UCSD-AML1 (cell line): ENCODE results near the gene ANKLE2.

Source experiments
- DNase-seq: peaks from one replicate; lab custom pipeline; 2025; ENCODE audit not compliant: unreplicated experiment; lab: John Stamatoyannopoulos, UW

Gene ANKLE2

GRCh38 chr12:132747395-132747794 is 14.2 kb downstream of the ANKLE2 start:
- DNase-seq: no peak

GRCh38 chr12:132746613-132747012 is 15.0 kb downstream of the ANKLE2 start:
- no peak for DNase-seq

GRCh38 chr12:132743831-132744230 is 17.8 kb downstream of the ANKLE2 start:
- no peak for DNase-seq

GRCh38 chr12:132741620-132742019 is 20.0 kb downstream of the ANKLE2 start:
- DNase-seq: no peak

- DNase-seq: no peak
Observed at GRCh38 chr12:132740652-132741051, 21.0 kb downstream of the ANKLE2 start.

- DNase-seq: no peak
Observed at GRCh38 chr12:132740313-132740646, 21.4 kb downstream of the ANKLE2 start.

GRCh38 chr12:132739600-132740312 is 21.9 kb downstream of the ANKLE2 start:
- DNase-seq: no peak

GRCh38 chr12:132736913-132737312 is 24.7 kb downstream of the ANKLE2 start:
- no peak for DNase-seq

GRCh38 chr12:132736378-132736777 is 25.3 kb downstream of the ANKLE2 start:
- no peak for DNase-seq

GRCh38 chr12:132735496-132735895 is 26.1 kb downstream of the ANKLE2 start:
- no peak for DNase-seq

- no peak for DNase-seq
Observed at GRCh38 chr12:132734206-132734605, 27.4 kb downstream of the ANKLE2 start.

- no peak for DNase-seq
Observed at GRCh38 chr12:132731574-132731973, 30.1 kb downstream of the ANKLE2 start.

GRCh38 chr12:132730353-132730752 is 31.3 kb downstream of the ANKLE2 start:
- DNase-seq: no peak

GRCh38 chr12:132729541-132730320 is 31.9 kb downstream of the ANKLE2 start:
- DNase-seq: no peak

- DNase-seq: no peak
Observed at GRCh38 chr12:132728502-132728901, 33.1 kb downstream of the ANKLE2 start.

- no peak for DNase-seq
Observed at GRCh38 chr12:132727091-132727794, 34.4 kb downstream of the ANKLE2 start.

- no peak for DNase-seq
Observed at GRCh38 chr12:132726386-132726785, 35.2 kb downstream of the ANKLE2 start.

- no peak for DNase-seq
Observed at GRCh38 chr12:132724506-132725241, 37.0 kb downstream of the ANKLE2 start.

- DNase-seq: no peak
Observed at GRCh38 chr12:132723764-132724140, 37.9 kb downstream of the ANKLE2 start.

- no peak for DNase-seq
Observed at GRCh38 chr12:132723015-132723763, 38.4 kb downstream of the ANKLE2 start.
